ENCODE measurements around the gene HIPK2.

DNA sequence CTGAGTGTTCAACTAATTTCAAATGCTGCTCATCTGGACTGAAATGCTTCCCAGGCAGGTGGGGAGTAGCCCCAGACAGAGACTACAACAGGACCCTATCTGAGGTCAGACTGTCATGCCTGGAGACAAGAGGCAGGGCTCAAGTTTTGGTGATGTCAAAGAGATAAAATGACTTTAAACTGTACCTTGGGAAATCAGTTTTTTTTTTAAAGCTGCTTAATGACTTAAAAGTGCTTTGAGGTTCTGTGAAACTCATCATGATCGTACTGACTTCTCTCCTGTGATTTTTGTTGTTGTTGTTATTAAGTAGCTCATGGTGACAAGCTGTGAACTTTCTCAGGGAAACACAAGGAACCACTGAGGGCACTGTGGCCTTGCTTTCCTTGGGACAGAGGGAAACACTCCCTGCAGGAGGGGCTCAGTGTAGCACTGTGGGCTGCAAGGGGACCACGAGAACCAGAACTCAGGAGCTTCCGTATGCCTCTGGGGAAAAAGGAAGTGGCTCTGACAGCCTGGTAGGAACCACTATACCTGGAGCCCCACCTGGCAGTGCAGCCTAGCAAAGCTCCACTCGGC is 9.5 kb downstream of the HIPK2 start:
- TF ChIP-seq SMC3 (IDR thresholded peaks at IDR 0.05) (no peak), POLR2A (IDR thresholded peaks at IDR 0.05; ENCODE audit: low read length) (no peak), RAD21 (conservative IDR thresholded peaks at IDR 0.05 in 1 of 2, IDR thresholded peaks at IDR 0.05 in 1 of 2) (no peak), JUN (IDR thresholded peaks at IDR 0.05) (no peak), KDM5A (IDR thresholded peaks at IDR 0.05) (no peak), HOXA7 (CRISPR knock-in tag; IDR thresholded peaks at IDR 0.05) (no peak)
- TF ChIP-seq, protein P1, sequence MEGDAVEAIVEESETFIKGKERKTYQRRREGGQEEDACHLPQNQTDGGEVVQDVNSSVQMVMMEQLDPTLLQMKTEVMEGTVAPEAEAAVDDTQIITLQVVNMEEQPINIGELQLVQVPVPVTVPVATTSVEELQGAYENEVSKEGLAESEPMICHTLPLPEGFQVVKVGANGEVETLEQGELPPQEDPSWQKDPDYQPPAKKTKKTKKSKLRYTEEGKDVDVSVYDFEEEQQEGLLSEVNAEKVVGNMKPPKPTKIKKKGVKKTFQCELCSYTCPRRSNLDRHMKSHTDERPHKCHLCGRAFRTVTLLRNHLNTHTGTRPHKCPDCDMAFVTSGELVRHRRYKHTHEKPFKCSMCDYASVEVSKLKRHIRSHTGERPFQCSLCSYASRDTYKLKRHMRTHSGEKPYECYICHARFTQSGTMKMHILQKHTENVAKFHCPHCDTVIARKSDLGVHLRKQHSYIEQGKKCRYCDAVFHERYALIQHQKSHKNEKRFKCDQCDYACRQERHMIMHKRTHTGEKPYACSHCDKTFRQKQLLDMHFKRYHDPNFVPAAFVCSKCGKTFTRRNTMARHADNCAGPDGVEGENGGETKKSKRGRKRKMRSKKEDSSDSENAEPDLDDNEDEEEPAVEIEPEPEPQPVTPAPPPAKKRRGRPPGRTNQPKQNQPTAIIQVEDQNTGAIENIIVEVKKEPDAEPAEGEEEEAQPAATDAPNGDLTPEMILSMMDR (IDR thresholded peaks at IDR 0.05), result no peak
- TF ChIP-seq, protein P2, sequence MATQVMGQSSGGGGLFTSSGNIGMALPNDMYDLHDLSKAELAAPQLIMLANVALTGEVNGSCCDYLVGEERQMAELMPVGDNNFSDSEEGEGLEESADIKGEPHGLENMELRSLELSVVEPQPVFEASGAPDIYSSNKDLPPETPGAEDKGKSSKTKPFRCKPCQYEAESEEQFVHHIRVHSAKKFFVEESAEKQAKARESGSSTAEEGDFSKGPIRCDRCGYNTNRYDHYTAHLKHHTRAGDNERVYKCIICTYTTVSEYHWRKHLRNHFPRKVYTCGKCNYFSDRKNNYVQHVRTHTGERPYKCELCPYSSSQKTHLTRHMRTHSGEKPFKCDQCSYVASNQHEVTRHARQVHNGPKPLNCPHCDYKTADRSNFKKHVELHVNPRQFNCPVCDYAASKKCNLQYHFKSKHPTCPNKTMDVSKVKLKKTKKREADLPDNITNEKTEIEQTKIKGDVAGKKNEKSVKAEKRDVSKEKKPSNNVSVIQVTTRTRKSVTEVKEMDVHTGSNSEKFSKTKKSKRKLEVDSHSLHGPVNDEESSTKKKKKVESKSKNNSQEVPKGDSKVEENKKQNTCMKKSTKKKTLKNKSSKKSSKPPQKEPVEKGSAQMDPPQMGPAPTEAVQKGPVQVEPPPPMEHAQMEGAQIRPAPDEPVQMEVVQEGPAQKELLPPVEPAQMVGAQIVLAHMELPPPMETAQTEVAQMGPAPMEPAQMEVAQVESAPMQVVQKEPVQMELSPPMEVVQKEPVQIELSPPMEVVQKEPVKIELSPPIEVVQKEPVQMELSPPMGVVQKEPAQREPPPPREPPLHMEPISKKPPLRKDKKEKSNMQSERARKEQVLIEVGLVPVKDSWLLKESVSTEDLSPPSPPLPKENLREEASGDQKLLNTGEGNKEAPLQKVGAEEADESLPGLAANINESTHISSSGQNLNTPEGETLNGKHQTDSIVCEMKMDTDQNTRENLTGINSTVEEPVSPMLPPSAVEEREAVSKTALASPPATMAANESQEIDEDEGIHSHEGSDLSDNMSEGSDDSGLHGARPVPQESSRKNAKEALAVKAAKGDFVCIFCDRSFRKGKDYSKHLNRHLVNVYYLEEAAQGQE (IDR thresholded peaks at IDR 0.05), result no peak
- TF ChIP-seq, protein P3, sequence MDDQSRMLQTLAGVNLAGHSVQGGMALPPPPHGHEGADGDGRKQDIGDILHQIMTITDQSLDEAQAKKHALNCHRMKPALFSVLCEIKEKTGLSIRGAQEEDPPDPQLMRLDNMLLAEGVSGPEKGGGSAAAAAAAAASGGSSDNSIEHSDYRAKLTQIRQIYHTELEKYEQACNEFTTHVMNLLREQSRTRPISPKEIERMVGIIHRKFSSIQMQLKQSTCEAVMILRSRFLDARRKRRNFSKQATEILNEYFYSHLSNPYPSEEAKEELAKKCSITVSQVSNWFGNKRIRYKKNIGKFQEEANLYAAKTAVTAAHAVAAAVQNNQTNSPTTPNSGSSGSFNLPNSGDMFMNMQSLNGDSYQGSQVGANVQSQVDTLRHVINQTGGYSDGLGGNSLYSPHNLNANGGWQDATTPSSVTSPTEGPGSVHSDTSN (IDR thresholded peaks at IDR 0.05), result no peak
- TF ChIP-seq, protein P4, sequence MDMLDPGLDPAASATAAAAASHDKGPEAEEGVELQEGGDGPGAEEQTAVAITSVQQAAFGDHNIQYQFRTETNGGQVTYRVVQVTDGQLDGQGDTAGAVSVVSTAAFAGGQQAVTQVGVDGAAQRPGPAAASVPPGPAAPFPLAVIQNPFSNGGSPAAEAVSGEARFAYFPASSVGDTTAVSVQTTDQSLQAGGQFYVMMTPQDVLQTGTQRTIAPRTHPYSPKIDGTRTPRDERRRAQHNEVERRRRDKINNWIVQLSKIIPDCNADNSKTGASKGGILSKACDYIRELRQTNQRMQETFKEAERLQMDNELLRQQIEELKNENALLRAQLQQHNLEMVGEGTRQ (IDR thresholded peaks at IDR 0.05), result no peak

Measured in A549 (cell line).